GM12801 (cell line): ENCODE measurements around the gene OR6P1.

Source experiments
- TF ChIP-seq, protein P1 (sequence below): IDR thresholded peaks from one replicate; pipeline ENCODE4 v1.5.1; 2011; ENCODE audit warnings: control low read depth; ENCODE audit not compliant: insufficient read length; ENCODE audit errors: extremely low read depth

OR6P1 gene

DNA sequence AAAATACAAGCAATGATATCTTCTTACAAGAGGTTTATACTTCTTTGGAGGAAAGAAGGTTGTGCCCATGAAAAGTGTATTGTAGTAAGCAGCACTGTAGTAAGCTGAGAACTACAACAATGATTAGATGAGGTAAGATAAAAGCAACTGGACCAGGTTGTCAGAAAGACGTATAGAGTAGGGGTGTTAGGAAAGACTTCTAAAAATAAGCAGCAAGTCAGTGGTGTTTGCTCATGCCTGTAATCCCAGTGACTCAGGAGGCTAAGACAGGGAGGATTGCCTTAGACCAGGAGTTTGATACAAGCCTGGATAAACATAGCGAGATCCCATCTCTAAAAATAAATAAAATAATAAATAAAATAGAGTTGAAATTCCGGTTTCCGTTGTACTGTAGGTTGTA is 13.6 kb upstream of the OR6P1 start:
- TF ChIP-seq, protein P1, sequence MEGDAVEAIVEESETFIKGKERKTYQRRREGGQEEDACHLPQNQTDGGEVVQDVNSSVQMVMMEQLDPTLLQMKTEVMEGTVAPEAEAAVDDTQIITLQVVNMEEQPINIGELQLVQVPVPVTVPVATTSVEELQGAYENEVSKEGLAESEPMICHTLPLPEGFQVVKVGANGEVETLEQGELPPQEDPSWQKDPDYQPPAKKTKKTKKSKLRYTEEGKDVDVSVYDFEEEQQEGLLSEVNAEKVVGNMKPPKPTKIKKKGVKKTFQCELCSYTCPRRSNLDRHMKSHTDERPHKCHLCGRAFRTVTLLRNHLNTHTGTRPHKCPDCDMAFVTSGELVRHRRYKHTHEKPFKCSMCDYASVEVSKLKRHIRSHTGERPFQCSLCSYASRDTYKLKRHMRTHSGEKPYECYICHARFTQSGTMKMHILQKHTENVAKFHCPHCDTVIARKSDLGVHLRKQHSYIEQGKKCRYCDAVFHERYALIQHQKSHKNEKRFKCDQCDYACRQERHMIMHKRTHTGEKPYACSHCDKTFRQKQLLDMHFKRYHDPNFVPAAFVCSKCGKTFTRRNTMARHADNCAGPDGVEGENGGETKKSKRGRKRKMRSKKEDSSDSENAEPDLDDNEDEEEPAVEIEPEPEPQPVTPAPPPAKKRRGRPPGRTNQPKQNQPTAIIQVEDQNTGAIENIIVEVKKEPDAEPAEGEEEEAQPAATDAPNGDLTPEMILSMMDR: no peak

DNA sequence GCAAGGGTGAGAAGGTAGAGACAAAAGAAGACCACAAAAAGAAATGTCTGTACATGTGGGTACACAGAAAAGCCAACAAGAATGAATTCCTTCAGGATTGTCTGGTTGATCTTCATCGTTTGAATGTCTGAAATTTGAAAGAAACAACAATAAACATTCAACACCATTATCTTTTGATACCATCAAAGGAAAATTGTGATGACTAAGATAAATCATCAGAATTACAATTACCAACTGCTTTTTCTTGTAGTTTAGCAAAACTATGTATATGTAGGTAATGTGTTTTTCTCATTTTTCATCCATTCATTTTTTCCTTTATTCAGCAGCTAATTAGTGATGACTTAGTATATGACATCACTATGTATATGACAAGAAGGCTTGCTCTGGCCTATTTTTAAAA is 9.4 kb upstream of the OR6P1 start, which contains the start of gene OR10X1:
OR10X1 (minus strand) TSS at position 167 of the 400 bp plus-strand sequence; CDS start at position 167, 0 bp downstream.
- TF ChIP-seq, protein P1: no peak

GRCh38 chr1:158577561-158577960 is 7.2 kb upstream of the OR6P1 start:
- TF ChIP-seq, protein P1: no peak

- TF ChIP-seq, protein P1: no peak
These were observed 1.8 kb upstream of the OR6P1 start for GRCh38 chr1:158572226-158572625.

- TF ChIP-seq, protein P1: no peak
These were observed 5.8 kb downstream of the OR6P1 start for GRCh38 chr1:158564608-158565007.

DNA sequence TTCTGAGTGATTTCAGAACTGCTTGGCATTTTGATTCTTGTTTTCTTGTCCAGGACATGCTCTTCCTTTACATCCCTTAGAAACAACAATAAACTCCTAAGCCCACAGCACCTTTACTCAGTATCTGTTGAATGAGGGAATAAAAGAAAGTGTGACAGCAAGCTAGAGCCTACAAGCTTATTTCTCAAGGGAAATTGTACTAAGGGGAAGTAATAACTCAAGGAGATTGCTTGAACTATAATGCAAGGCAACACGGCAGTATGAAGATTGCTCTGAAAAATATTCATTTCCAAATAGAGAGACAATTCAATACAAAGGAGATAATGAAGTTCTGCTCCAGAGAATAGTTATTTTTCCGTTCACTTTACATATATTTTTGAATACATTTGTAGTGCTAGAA is 6.5 kb downstream of the OR6P1 start:
- TF ChIP-seq, protein P1: no peak

DNA sequence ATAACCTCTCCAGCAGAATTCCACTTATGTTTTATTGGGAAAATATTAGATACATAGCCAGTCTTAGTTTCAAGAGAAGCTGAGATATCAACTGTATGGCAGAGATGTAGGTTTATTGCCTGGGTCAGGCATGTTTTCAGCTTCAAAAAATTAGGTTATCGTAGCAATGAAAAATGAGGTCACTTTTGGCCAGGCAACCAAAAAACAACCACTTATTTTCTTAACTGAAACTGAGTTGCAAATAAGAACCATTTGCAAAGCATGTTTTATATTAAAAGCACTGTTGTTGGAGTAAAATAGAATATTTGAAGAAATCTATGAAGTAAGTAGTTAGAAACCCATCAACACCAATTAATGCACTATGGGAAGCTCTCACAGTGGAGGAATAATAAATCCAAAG is 10.7 kb downstream of the OR6P1 start:
- TF ChIP-seq, protein P1: no peak

DNA sequence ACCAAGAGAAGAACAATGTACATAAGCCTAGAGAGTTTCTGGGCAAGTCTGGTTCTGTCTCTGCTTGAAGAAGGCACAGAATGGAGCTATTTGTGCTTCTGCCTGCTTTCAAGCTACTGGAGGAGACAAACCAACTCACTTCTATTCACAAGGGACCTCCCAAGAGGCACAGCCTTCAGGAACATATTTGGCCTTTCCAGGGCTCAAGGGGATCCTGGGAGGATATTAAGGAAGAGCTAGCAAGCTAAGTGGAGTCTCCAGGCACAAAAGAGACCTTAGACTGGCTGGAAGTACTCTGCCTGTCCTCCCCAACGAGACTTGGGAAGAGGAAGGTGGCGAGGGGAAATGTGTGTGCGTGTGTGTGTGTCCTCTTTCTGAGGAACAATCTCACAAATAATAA is 16.0 kb downstream of the OR6P1 start, which contains the start of gene OR6Y1:
OR6Y1 (minus strand) TSS at position 54 of the 400 bp plus-strand sequence. CDS start 6,300 bp downstream, outside the sequence.
- TF ChIP-seq, protein P1: no peak
